22Rv1 (cell line): ENCODE measurements around the gene WDR48.

Source experiments
- ZFX ChIP-seq: fragments of 450-650 bp; IDR thresholded peaks from 2 replicates; pipeline ENCODE4 v1.6.1; 2017; ENCODE audit warnings: antibody characterized with exemption, borderline replicate concordance
- TF ChIP-seq, protein P1 (sequence below): fragments of 450-650 bp; IDR thresholded peaks from 2 replicates; pipeline ENCODE4 v1.5.1; 2017; ENCODE audit warnings: mild to moderate bottlenecking

DNA sequence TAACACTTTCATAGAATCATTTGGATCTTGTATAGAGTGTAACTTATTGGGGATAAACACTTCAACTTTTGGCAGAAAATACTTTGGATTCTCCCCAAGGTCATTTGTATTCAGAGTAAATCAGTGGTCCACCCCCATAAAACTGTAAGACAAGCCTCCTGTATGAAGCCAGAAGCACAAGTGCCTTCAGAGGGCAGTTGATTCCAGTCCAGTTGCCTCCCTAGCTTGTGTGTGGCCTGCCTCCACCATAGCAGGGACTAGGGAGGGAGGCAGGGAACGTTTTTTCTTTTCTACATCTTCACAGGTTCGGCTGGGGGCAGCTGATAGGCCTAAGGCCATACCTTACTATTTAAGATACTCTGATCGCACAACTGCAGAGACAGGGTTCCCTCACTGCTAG is 44.0 kb downstream of the WDR48 start:
- TF ChIP-seq, protein P1, sequence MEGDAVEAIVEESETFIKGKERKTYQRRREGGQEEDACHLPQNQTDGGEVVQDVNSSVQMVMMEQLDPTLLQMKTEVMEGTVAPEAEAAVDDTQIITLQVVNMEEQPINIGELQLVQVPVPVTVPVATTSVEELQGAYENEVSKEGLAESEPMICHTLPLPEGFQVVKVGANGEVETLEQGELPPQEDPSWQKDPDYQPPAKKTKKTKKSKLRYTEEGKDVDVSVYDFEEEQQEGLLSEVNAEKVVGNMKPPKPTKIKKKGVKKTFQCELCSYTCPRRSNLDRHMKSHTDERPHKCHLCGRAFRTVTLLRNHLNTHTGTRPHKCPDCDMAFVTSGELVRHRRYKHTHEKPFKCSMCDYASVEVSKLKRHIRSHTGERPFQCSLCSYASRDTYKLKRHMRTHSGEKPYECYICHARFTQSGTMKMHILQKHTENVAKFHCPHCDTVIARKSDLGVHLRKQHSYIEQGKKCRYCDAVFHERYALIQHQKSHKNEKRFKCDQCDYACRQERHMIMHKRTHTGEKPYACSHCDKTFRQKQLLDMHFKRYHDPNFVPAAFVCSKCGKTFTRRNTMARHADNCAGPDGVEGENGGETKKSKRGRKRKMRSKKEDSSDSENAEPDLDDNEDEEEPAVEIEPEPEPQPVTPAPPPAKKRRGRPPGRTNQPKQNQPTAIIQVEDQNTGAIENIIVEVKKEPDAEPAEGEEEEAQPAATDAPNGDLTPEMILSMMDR: no peak
- no peak for TF ChIP-seq ZFX
